PC-9 (cell line): ENCODE results near the gene RAB39A. TPM values are rescaled to one million over a fixed set of nuclear protein-coding genes. Genes with fewer than 3 reads are reported as not detected.
"Not testable (repeated sequence)": the region's sequence is repeated elsewhere in the genome, so short reads cannot be mapped to it uniquely, and the experiment has no call there.

Experiments used
- BruUV-seq: library from RNA; stranded (reverse); fragments of 400-500 nt; replicated peaks from 2 replicates; lab custom pipeline; 2021; lab: Mats Ljungman, UMichigan
- CTCF ChIA-PET: fragments of 300-600 bp; sonication (Branson Sonifier 250); formaldehyde crosslinking; loops from one replicate; lab custom pipeline; 2022; ENCODE audit warnings: antibody characterized with exemption; lab: Charles Lee
- POLR2A ChIA-PET: fragments of 300-600 bp; sonication (Branson Sonifier 250); formaldehyde crosslinking; loops from one replicate; lab custom pipeline; 2022; ENCODE audit warnings: antibody characterized with exemption; ENCODE audit not compliant: unreplicated experiment; lab: Charles Lee
- DNase-seq, 2 experiments: peaks; one replicate each; pipeline versions ENCODE4 v3.0.0 to v3.0.0-alpha.2; 2015 to 2022; ENCODE audit warnings: mixed read lengths in 1 of 2
- H2AFZ ChIP-seq: fragments of 200-600 bp; sonication (generic); 2 replicates; pipeline ENCODE4 v1.8.1; 2017; ENCODE audit warnings: antibody characterized with exemption
- H3F3A ChIP-seq: fragments of 200-600 bp; sonication (generic); 2 replicates; pipeline ENCODE4 v1.8.1; 2017; ENCODE audit warnings: antibody characterized with exemption, mild to moderate bottlenecking, low read depth; ENCODE audit not compliant: insufficient read depth
- H3K27ac ChIP-seq: fragments of 200-600 bp; sonication (generic); 2 replicates; pipeline ENCODE4 v1.6.1; 2016; ENCODE audit warnings: mixed run types
- H3K27me3 ChIP-seq: fragments of 200-600 bp; sonication (generic); 2 replicates; pipeline ENCODE4 v1.6.1; 2016; ENCODE audit warnings: low read depth, mixed run types; ENCODE audit not compliant: insufficient read depth
- H3K36me3 ChIP-seq: fragments of 200-600 bp; sonication (generic); 2 replicates; pipeline ENCODE4 v1.6.1; 2016; ENCODE audit warnings: low read depth, mixed run types
- H3K4me1 ChIP-seq: fragments of 200-600 bp; sonication (generic); replicated peaks from 2 replicates; pipeline ENCODE4 v1.6.1; 2016; ENCODE audit warnings: mixed run types; ENCODE audit not compliant: insufficient read depth
- H3K4me2 ChIP-seq: fragments of 200-600 bp; sonication (generic); 2 replicates; pipeline ENCODE4 v1.6.1; 2017; ENCODE audit warnings: mixed run types
- H3K4me3 ChIP-seq: fragments of 200-600 bp; sonication (generic); 2 replicates; pipeline ENCODE4 v1.6.1; 2016; ENCODE audit warnings: mixed run types
- H3K79me2 ChIP-seq: fragments of 200-600 bp; sonication (generic); 2 replicates; pipeline ENCODE4 v1.6.1; 2017; ENCODE audit warnings: low read depth, mixed run types
- H3K9me2 ChIP-seq: fragments of 200-600 bp; sonication (generic); 2 replicates; pipeline ENCODE4 v1.8.1; 2017; ENCODE audit warnings: mild to moderate bottlenecking; ENCODE audit not compliant: insufficient read depth
- H3K9me3 ChIP-seq: fragments of 200-600 bp; sonication (generic); 2 replicates; pipeline ENCODE4 v1.8.1; 2016; ENCODE audit warnings: low read depth; ENCODE audit not compliant: insufficient read depth
- H4K20me1 ChIP-seq: fragments of 200-600 bp; sonication (generic); 2 replicates; pipeline ENCODE4 v1.8.1; 2017; ENCODE audit not compliant: insufficient read depth
- CTCF ChIP-seq: fragments of 200-600 bp; sonication (generic); conservative IDR thresholded peaks from 2 replicates; pipeline ENCODE4 v1.6.1; 2017; ENCODE audit warnings: mixed run types, antibody characterized with exemption, mild to moderate bottlenecking, moderate library complexity
- EZH2 ChIP-seq: fragments of 200-600 bp; sonication (generic); IDR thresholded peaks from 2 replicates; pipeline ENCODE4 v1.8.0; 2017; ENCODE audit warnings: antibody characterized with exemption, low read depth
- intact Hi-C: fragments of 100-400 bp; cut with micrococcal nuclease; formaldehyde crosslinking; loops from one replicate; pipeline ENCODE4 v1.10.0; 2022; ENCODE audit not compliant: unreplicated experiment
- total RNA-seq: library from RNA; stranded (reverse); gene quantifications from 2 replicates; pipeline ENCODE4 v1.2.3, GENCODE V29; 2021

The RAB39A gene
- total RNA-seq, 1 experiment from 2014 or later, result not detected

- Histone ChIP-seq H3K27ac (no peak overlapping the region), H3K36me3 (no peaks in the 10 kb centered on the region), H3K9me2 (no peaks in the 10 kb centered on the region), H3K4me2 (peak overlapping the region; percentile 65), H3K79me2 (no peaks in the 10 kb centered on the region), H3K9me3 (no peaks in the 10 kb centered on the region), H3K4me1 (peaks cover 15% of the 10 kb centered on the region), H3K4me3 (no peak overlapping the region; the same call in 1 of the 2 replicates), H3K27me3 (0 out of 2 replicates have a peak, but pooled peaks cover 6% of the 10 kb centered on the region), H2AFZ (no peak overlapping the region), H3F3A (peaks cover 18% of the 10 kb centered on the region; the same call in 1 of the 2 replicates), H4K20me1 (no peaks in the 10 kb centered on the region)
- ChIA-PET POLR2A (no interaction called here), CTCF (no interaction called here)
- no TSS peak for BruUV-seq
- intact Hi-C loops, result no loop called here
- DNase-seq, result peak in 1 of 2 experiments; percentile 61
- TF ChIP-seq EZH2 (no peak), CTCF (no peak)
Measured at GRCh38 chr11:107931206-107931605, 3.0 kb downstream of the RAB39A start.

GRCh38 chr11:107947904-107948303, 19.7 kb downstream of the RAB39A start:
- H2AFZ ChIP-seq, result no peak overlapping the region
- H3K9me2 ChIP-seq, result no peaks in the 10 kb centered on the region
- CTCF ChIA-PET, result no interaction called here
- no peak for TF ChIP-seq CTCF
- TF ChIP-seq EZH2, result no peak
- intact Hi-C loops, result no loop called here
- BruUV-seq, result no TSS peak
- no peak for DNase-seq
- no peak overlapping the region for H3K4me2 ChIP-seq
- H3K9me3 ChIP-seq, result no peaks in the 10 kb centered on the region
- no peaks in the 10 kb centered on the region for H3K79me2 ChIP-seq
- no peaks in the 10 kb centered on the region for H3K27me3 ChIP-seq
- H3K4me1 ChIP-seq, result no peaks in the 10 kb centered on the region
- no peak overlapping the region for H3K27ac ChIP-seq
- H3F3A ChIP-seq, result no peaks in the 10 kb centered on the region
- no peaks in the 10 kb centered on the region for H4K20me1 ChIP-seq
- no peaks in the 10 kb centered on the region for H3K36me3 ChIP-seq
- no peak overlapping the region for H3K4me3 ChIP-seq
- POLR2A ChIA-PET, result no interaction called here

GRCh38 chr11:107948328-107948727, 20.1 kb downstream of the RAB39A start:
- H2AFZ ChIP-seq, BruUV-seq, H3K27me3 ChIP-seq, H3F3A ChIP-seq, POLR2A ChIA-PET, H3K4me1 ChIP-seq, H3K27ac ChIP-seq, DNase-seq, H3K36me3 ChIP-seq, H3K9me2 ChIP-seq, H3K79me2 ChIP-seq, CTCF ChIA-PET, intact Hi-C loops, H4K20me1 ChIP-seq, H3K9me3 ChIP-seq, H3K4me2 ChIP-seq, H3K4me3 ChIP-seq: not testable (repeated sequence)

GRCh38 chr11:107951155-107951554, 22.9 kb downstream of the RAB39A start:
- Histone ChIP-seq H3K9me3 (no peaks in the 10 kb centered on the region), H3K36me3 (no peaks in the 10 kb centered on the region), H3K27me3 (no peaks in the 10 kb centered on the region), H3K27ac (no peak overlapping the region), H4K20me1 (no peaks in the 10 kb centered on the region), H2AFZ (no peak overlapping the region), H3K4me3 (no peak overlapping the region), H3K79me2 (no peaks in the 10 kb centered on the region), H3F3A (no peaks in the 10 kb centered on the region), H3K9me2 (no peaks in the 10 kb centered on the region), H3K4me1 (no peaks in the 10 kb centered on the region), H3K4me2 (no peak overlapping the region)
- POLR2A ChIA-PET, result no interaction called here
- intact Hi-C loops, result no loop called here
- no TSS peak for BruUV-seq
- TF ChIP-seq CTCF (no peak), EZH2 (no peak)
- CTCF ChIA-PET, result no interaction called here
- DNase-seq, result no peak
